Measurements from ENCODE around the gene LRFN3. TPM values are rescaled to one million over a fixed set of nuclear protein-coding genes. Genes with fewer than 3 reads are reported as not detected.
A peak's percentile ranks its signal among the peaks of the same experiment; 100 is the strongest.

The LRFN3 gene
- total and polyA plus RNA-seq, 2 of the 13 experiments (the other 11 are each of a cell fraction or from before 2014, with no cell fraction given) = 0.74 to 1.6 TPM

DNA sequence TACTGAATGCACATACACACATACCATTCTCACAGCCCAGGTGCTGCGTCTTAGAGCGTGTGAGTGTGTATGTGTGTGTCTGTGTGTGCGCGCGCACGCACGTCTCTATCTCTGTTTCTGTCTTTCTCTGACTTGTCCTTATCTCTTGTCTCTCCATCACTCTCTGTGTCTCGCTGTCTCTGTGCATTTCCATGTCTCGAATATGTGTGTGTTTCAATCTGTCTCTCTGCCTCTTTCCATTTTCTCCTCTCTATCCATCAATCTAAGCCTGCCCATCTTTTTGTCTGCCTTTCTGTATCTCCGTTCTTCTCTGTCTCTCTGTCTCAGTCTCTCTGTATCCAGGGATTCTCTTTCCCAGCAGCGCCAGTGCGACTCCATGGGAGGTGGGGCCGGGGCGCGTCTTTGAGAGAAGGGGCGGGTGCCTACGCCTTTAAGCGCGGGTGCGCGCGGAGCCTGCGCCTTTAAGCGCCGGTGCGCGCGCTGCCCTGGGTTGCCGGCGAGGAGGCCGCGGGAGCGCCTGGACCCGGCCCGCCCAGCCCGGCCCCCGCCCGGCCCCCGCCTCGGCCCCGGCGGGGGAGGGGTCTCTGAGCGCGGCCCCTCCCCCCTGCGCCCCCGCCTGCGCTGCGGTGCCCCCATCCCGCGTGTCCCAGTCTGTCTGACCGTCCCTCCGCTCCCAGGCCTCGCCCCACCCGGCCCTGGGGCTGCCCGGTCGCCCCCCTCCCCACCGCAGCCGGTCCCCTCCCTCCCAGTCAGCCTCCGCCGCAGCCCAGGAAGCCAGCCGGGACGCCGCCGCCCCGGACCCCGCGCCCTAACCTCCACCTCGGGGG is at the start of gene LRFN3 (continued):
- TF ChIP-seq, protein P1, sequence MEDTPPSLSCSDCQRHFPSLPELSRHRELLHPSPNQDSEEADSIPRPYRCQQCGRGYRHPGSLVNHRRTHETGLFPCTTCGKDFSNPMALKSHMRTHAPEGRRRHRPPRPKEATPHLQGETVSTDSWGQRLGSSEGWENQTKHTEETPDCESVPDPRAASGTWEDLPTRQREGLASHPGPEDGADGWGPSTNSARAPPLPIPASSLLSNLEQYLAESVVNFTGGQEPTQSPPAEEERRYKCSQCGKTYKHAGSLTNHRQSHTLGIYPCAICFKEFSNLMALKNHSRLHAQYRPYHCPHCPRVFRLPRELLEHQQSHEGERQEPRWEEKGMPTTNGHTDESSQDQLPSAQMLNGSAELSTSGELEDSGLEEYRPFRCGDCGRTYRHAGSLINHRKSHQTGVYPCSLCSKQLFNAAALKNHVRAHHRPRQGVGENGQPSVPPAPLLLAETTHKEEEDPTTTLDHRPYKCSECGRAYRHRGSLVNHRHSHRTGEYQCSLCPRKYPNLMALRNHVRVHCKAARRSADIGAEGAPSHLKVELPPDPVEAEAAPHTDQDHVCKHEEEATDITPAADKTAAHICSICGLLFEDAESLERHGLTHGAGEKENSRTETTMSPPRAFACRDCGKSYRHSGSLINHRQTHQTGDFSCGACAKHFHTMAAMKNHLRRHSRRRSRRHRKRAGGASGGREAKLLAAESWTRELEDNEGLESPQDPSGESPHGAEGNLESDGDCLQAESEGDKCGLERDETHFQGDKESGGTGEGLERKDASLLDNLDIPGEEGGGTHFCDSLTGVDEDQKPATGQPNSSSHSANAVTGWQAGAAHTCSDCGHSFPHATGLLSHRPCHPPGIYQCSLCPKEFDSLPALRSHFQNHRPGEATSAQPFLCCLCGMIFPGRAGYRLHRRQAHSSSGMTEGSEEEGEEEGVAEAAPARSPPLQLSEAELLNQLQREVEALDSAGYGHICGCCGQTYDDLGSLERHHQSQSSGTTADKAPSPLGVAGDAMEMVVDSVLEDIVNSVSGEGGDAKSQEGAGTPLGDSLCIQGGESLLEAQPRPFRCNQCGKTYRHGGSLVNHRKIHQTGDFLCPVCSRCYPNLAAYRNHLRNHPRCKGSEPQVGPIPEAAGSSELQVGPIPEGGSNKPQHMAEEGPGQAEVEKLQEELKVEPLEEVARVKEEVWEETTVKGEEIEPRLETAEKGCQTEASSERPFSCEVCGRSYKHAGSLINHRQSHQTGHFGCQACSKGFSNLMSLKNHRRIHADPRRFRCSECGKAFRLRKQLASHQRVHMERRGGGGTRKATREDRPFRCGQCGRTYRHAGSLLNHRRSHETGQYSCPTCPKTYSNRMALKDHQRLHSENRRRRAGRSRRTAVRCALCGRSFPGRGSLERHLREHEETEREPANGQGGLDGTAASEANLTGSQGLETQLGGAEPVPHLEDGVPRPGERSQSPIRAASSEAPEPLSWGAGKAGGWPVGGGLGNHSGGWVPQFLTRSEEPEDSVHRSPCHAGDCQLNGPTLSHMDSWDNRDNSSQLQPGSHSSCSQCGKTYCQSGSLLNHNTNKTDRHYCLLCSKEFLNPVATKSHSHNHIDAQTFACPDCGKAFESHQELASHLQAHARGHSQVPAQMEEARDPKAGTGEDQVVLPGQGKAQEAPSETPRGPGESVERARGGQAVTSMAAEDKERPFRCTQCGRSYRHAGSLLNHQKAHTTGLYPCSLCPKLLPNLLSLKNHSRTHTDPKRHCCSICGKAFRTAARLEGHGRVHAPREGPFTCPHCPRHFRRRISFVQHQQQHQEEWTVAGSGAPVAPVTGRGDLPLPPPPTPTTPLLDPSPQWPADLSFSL (CRISPR knock-in tag; IDR thresholded peaks at IDR 0.05) = peak; percentile 83
- TF ChIP-seq NPAS2 (CRISPR knock-in tag; IDR thresholded peaks at IDR 0.05; ENCODE audit: borderline replicate concordance) = no peak
- no peak for TF ChIP-seq ZFP41 (CRISPR knock-in tag; IDR thresholded peaks at IDR 0.05; ENCODE audit: borderline replicate concordance)
- no peak; the same call in 1 of the 2 replicates for TF ChIP-seq ZNF335 (CRISPR knock-in tag; IDR thresholded peaks at IDR 0.05)
- peak; percentile 99 for TF ChIP-seq ZFP91 (CRISPR knock-in tag; IDR thresholded peaks at IDR 0.05; ENCODE audit: borderline replicate concordance)
- no peak for TF ChIP-seq ZSCAN20 (CRISPR knock-in tag; IDR thresholded peaks at IDR 0.05; ENCODE audit: borderline replicate concordance)
- no peak for TF ChIP-seq ZNF275 (CRISPR knock-in tag; IDR thresholded peaks at IDR 0.05; ENCODE audit: borderline replicate concordance)
- no peak for TF ChIP-seq BRCA1 (CRISPR knock-in tag; IDR thresholded peaks at IDR 0.05)
- TF ChIP-seq RFX3 (CRISPR knock-in tag; IDR thresholded peaks at IDR 0.05) = no peak
- TF ChIP-seq LCORL (IDR thresholded peaks at IDR 0.05) = no peak
- TF ChIP-seq LCORL (CRISPR knock-in tag; IDR thresholded peaks at IDR 0.05) = no peak
- TF ChIP-seq, protein P2, sequence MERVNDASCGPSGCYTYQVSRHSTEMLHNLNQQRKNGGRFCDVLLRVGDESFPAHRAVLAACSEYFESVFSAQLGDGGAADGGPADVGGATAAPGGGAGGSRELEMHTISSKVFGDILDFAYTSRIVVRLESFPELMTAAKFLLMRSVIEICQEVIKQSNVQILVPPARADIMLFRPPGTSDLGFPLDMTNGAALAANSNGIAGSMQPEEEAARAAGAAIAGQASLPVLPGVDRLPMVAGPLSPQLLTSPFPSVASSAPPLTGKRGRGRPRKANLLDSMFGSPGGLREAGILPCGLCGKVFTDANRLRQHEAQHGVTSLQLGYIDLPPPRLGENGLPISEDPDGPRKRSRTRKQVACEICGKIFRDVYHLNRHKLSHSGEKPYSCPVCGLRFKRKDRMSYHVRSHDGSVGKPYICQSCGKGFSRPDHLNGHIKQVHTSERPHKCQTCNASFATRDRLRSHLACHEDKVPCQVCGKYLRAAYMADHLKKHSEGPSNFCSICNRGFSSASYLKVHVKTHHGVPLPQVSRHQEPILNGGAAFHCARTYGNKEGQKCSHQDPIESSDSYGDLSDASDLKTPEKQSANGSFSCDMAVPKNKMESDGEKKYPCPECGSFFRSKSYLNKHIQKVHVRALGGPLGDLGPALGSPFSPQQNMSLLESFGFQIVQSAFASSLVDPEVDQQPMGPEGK (CRISPR knock-in tag; IDR thresholded peaks at IDR 0.05) = peak; percentile 70

Measured in HepG2 (cell line).